H1 (cell line): Measurements from ENCODE around the gene PRR22. TPM values are rescaled to one million over a fixed set of nuclear protein-coding genes. Genes with fewer than 3 reads are reported as not detected.
"Not testable (repeated sequence)": the region's sequence is repeated elsewhere in the genome, so short reads cannot be mapped to it uniquely, and the experiment has no call there.

ENCODE experiments used
- CTCF ChIA-PET: fragments of 300-600 bp; sonication (Branson Sonifier 250); formaldehyde crosslinking; loops from one replicate; lab custom pipeline; 2021; ENCODE audit not compliant: partially characterized antibody; lab: Charles Lee
- POLR2A ChIA-PET: fragments of 300-600 bp; sonication (Branson Sonifier 250); formaldehyde crosslinking; loops from one replicate; lab custom pipeline; 2021; ENCODE audit warnings: inconsistent platforms; ENCODE audit not compliant: partially characterized antibody; lab: Charles Lee
- DNase-seq, 2 experiments: peaks; one replicate each; pipeline versions ENCODE4 v3.0.0 to v3.0.0-alpha.2; 2010 to 2022; ENCODE audit warnings: low spot score in 2 of 2, low read depth in 1 of 2, mixed read lengths in 1 of 2
- FAIRE-seq: peaks from 2 replicates; lab custom pipeline; 2011; peaks lifted over from hg19 to GRCh38; lab: Jason Lieb, UNC
- H2AFZ ChIP-seq: 2 replicates; pipeline ENCODE4 v1.8.1; 2012; ENCODE audit warnings: low read length, inconsistent platforms
- H2AK5ac ChIP-seq: 2 replicates; pipeline ENCODE4 v1.6.1; 2013; ENCODE audit warnings: low read depth, low read length
- H2BK120ac ChIP-seq: replicated peaks from 2 replicates; pipeline ENCODE3; 2013; ENCODE audit warnings: low read depth, low read length, inconsistent platforms
- H2BK12ac ChIP-seq: 2 replicates; pipeline ENCODE4 v1.6.1; 2013; ENCODE audit warnings: low read depth, low read length
- H2BK15ac ChIP-seq: 2 replicates; pipeline ENCODE4 v1.6.1; 2013; ENCODE audit warnings: low read length
- H2BK20ac ChIP-seq: 2 replicates; pipeline ENCODE4 v1.6.1; 2013; ENCODE audit warnings: low read length
- H2BK5ac ChIP-seq: 2 replicates; pipeline ENCODE4 v1.6.1; 2013; ENCODE audit warnings: low read depth, low read length
- H3K14ac ChIP-seq: 2 replicates; pipeline ENCODE4 v1.6.1; 2013; ENCODE audit warnings: inconsistent platforms; ENCODE audit not compliant: insufficient read length
- H3K18ac ChIP-seq: 2 replicates; pipeline ENCODE4 v1.6.1; 2013; ENCODE audit warnings: low read length; ENCODE audit errors: extremely low read depth
- H3K23ac ChIP-seq: 2 replicates; pipeline ENCODE4 v1.6.1; 2013; ENCODE audit warnings: inconsistent platforms; ENCODE audit not compliant: insufficient read length
- H3K23me2 ChIP-seq: 2 replicates; pipeline ENCODE4 v1.6.1; 2013; ENCODE audit warnings: low read depth, low read length
- H3K27ac ChIP-seq: 2 replicates; pipeline ENCODE4 v1.6.1; 2011; ENCODE audit warnings: low read depth, low read length, inconsistent platforms
- H3K27me3 ChIP-seq, 4 experiments: replicated peaks in 1 of 4; 1 replicate in 1 of 4; 2 replicates in 3 of 4; pipeline versions ENCODE4 v1.6.1 to v1.8.1; 2011 to 2013; ENCODE audit warnings: low read length in 3 of 4, mild to moderate bottlenecking in 3 of 4, inconsistent platforms in 2 of 4, mixed read lengths in 2 of 4, moderate library complexity in 1 of 4; ENCODE audit not compliant: control insufficient read depth in 3 of 4, insufficient read depth in 3 of 4; ENCODE audit errors: extremely low read depth in 1 of 4
- H3K36me3 ChIP-seq, 4 experiments: 2 replicates each; pipeline versions ENCODE4 v1.6.1 to v1.8.1; 2011 to 2013; ENCODE audit warnings: mild to moderate bottlenecking in 4 of 4, low read length in 3 of 4, moderate library complexity in 2 of 4, control low read depth in 1 of 4, inconsistent platforms in 1 of 4; ENCODE audit not compliant: insufficient read depth in 4 of 4, control insufficient read depth in 2 of 4
- H3K4ac ChIP-seq: replicated peaks from 2 replicates; pipeline ENCODE3; 2013; ENCODE audit warnings: low read length, low read depth, mixed read lengths, inconsistent platforms; ENCODE audit not compliant: insufficient read length
- H3K4me1 ChIP-seq, 4 experiments: replicated peaks in 1 of 4; 1 replicate in 1 of 4; 2 replicates in 3 of 4; pipeline versions ENCODE4 v1.6.1 to v1.8.1; 2011 to 2013; ENCODE audit warnings: low read length in 3 of 4, inconsistent platforms in 2 of 4, mixed read lengths in 1 of 4; ENCODE audit not compliant: insufficient read depth in 4 of 4, control insufficient read depth in 3 of 4
- H3K4me2 ChIP-seq, 2 experiments: 2 replicates each; pipeline versions ENCODE4 v1.6.1 to v1.8.1; 2011 to 2013; ENCODE audit warnings: low read depth in 2 of 2, low read length in 2 of 2, control low read depth in 1 of 2, inconsistent platforms in 1 of 2, mild to moderate bottlenecking in 1 of 2; ENCODE audit not compliant: insufficient read depth in 1 of 2
- H3K4me3 ChIP-seq, 4 experiments: fragments of 200-600, 300-600 bp in 1 of 4; sonication (generic), shearing (Covaris generic), sonication (Bioruptor Twin) in 1 of 4; 2 replicates each; pipeline versions ENCODE4 v1.5.1 to v1.8.1; 2011 to 2016; ENCODE audit warnings: low read length in 4 of 4, low read depth in 3 of 4, control low read depth in 2 of 4, inconsistent platforms in 2 of 4, mild to moderate bottlenecking in 2 of 4, mixed read lengths in 1 of 4, moderate library complexity in 1 of 4; ENCODE audit not compliant: insufficient read depth in 2 of 4; ENCODE audit errors: extremely low read depth in 1 of 4
- H3K56ac ChIP-seq: replicated peaks from 2 replicates; pipeline ENCODE3; 2013; ENCODE audit warnings: low read depth, mild to moderate bottlenecking, mixed read lengths, low read length, inconsistent platforms; ENCODE audit not compliant: insufficient read length
- H3K79me1 ChIP-seq: 2 replicates; pipeline ENCODE4 v1.6.1; 2013; ENCODE audit warnings: low read depth, low read length, control low read depth
- H3K79me2 ChIP-seq, 2 experiments: 2 replicates each; pipeline versions ENCODE4 v1.6.1 to v1.8.1; 2012 to 2013; ENCODE audit warnings: low read length in 2 of 2, mild to moderate bottlenecking in 2 of 2, inconsistent platforms in 1 of 2; ENCODE audit not compliant: insufficient read depth in 2 of 2, control insufficient read depth in 1 of 2
- H3K9ac ChIP-seq, 4 experiments: replicated peaks in 1 of 4; 1 replicate in 1 of 4; 2 replicates in 3 of 4; pipeline versions ENCODE4 v1.6.1 to v1.8.1; 2011 to 2013; ENCODE audit warnings: low read depth in 3 of 4, low read length in 3 of 4, control low read depth in 2 of 4, mild to moderate bottlenecking in 2 of 4, moderate library complexity in 2 of 4, inconsistent platforms in 1 of 4; ENCODE audit errors: extremely low read depth in 1 of 4
- H3K9me3 ChIP-seq, 2 experiments: 2 replicates each; pipeline versions ENCODE4 v1.6.1 to v1.8.1; 2012 to 2013; ENCODE audit warnings: mild to moderate bottlenecking in 2 of 2, moderate library complexity in 2 of 2, control low read depth in 1 of 2, inconsistent platforms in 1 of 2, low read depth in 1 of 2, low read length in 1 of 2, mixed read lengths in 1 of 2; ENCODE audit not compliant: insufficient read depth in 2 of 2
- H4K20me1 ChIP-seq, 2 experiments: replicated peaks in 1 of 2; 2 replicates each; pipeline versions ENCODE3 to v1.8.1; 2011 to 2013; ENCODE audit warnings: inconsistent platforms in 2 of 2, low read length in 2 of 2, mild to moderate bottlenecking in 1 of 2; ENCODE audit not compliant: insufficient read depth in 2 of 2, control insufficient read depth in 1 of 2
- H4K5ac ChIP-seq: 2 replicates; pipeline ENCODE4 v1.6.1; 2013; ENCODE audit warnings: low read length, low read depth, mixed read lengths, inconsistent platforms; ENCODE audit not compliant: insufficient read length
- H4K8ac ChIP-seq: 2 replicates; pipeline ENCODE4 v1.8.0; 2013; ENCODE audit warnings: mild to moderate bottlenecking, moderate library complexity, low read length, inconsistent platforms; ENCODE audit not compliant: insufficient read depth; ENCODE audit errors: extremely low read depth
- H4K91ac ChIP-seq: replicated peaks from 2 replicates; pipeline ENCODE3; 2013; ENCODE audit warnings: low read length, mixed read lengths, inconsistent platforms; ENCODE audit not compliant: insufficient read length
- WGBS, 2 experiments: shearing (Covaris generic) in 1 of 2; methylation state at CpG; one replicate each; pipeline versions ENCODE4 v1.1.6 to v1.1.7; 2013 to 2015; ENCODE audit warnings: low lambda C conversion rate in 2 of 2, mixed read lengths in 2 of 2, inconsistent platforms in 1 of 2, low coverage in 1 of 2, missing lambda C conversion rate in 1 of 2; ENCODE audit not compliant: insufficient replicate concordance in 2 of 2, insufficient coverage in 1 of 2, insufficient read length in 1 of 2; ENCODE audit errors: extremely low coverage in 1 of 2, missing lambda C conversion rate in 1 of 2; 5-methylcytosine and 5-hydroxymethylcytosine counted together
- polyA plus RNA-seq, 7 experiments: library from polyadenylated mRNA; depleted of rRNA in 3 of 7; stranded (reverse) in 5 of 7; unstranded in 2 of 7; fragments of >200 nt in 5 of 7; fragments of 200-250 nt in 2 of 7; gene quantifications; 1 replicate in 5 of 7; 2 replicates in 1 of 7; 4 replicates in 1 of 7; pipeline versions ENCODE4 v1.2.1 to v1.2.3, GENCODE V29; 2011 to 2013; ENCODE audit warnings: missing spikeins in 2 of 7, mixed read lengths in 2 of 7
- total RNA-seq: library from RNA; stranded (reverse); fragmentation: NEBNext Ultra II Directional; extraction: Animal tissue kit (Norgen Biotek cat#: 25700); gene quantifications from 2 replicates; pipeline ENCODE4 v1.2.1, GENCODE V29; 2021

Gene PRR22
- total and polyA plus RNA-seq, 2 of the 8 experiments (the other 6 are each of a cell fraction or from before 2014, with no cell fraction given): 1.9 to 2.1 TPM

GRCh38 chr19:5748920-5749319, 35.6 kb downstream of the PRR22 start:
- H3K14ac ChIP-seq, H2AK5ac ChIP-seq, H3K9ac ChIP-seq, H2BK12ac ChIP-seq, H3K56ac ChIP-seq, H2BK120ac ChIP-seq, H2AFZ ChIP-seq, H3K27me3 ChIP-seq, H3K4ac ChIP-seq, H2BK15ac ChIP-seq, H3K79me1 ChIP-seq, FAIRE-seq, H3K23me2 ChIP-seq, H3K36me3 ChIP-seq, H4K5ac ChIP-seq, H3K9me3 ChIP-seq, H2BK5ac ChIP-seq, H4K8ac ChIP-seq, H3K4me3 ChIP-seq, H3K18ac ChIP-seq, H3K79me2 ChIP-seq, H3K4me1 ChIP-seq, H4K20me1 ChIP-seq, H4K91ac ChIP-seq, DNase-seq, H2BK20ac ChIP-seq, H3K27ac ChIP-seq, H3K4me2 ChIP-seq, H3K23ac ChIP-seq: not testable (repeated sequence)
- WGBS, 2 experiments: 86% methylated on average over 6 of the region's 6 CpGs; no CpG with 5 or more reads in 1 of the 2 experiments
- POLR2A ChIA-PET: interaction anchor here (0.9 to 1.6 kb wide), 3 partner anchors 29 to 79 kb away, joined by 3 to 5 read pairs (median 3); partner anchors contain the start of genes CATSPERD and LONP1
- CTCF ChIA-PET: interaction anchor here (0.5 to 0.7 kb wide), 3 partner anchors 17 to 485 kb away, joined by 3 read pairs; no protein-coding TSS in a partner anchor

DNA sequence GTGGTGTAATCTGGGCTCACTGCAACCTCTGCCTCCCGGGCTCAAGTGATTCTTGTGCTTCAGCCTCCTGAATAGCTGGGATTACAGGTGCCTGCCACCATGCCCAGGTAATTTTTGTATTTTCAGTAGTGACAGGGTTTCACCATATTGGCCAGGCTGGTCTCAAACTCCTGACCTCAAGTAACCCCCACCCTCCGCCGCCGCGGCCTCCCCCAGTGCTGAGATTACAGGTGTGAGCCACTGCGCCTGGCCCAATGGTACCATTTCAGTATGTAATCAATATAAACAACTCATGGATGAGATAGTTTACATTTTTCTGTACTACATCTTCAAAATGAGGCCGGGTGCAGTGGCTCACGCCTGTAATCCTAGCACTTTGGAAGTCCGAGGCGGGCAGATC, 39.5 kb downstream of the PRR22 start:
- WGBS, 2 experiments: 90% methylated on average over 10 of the region's 10 CpGs; no CpG with 5 or more reads in 1 of the 2 experiments
- H2BK12ac ChIP-seq, H3K9me3 ChIP-seq, H3K79me2 ChIP-seq, FAIRE-seq, CTCF ChIA-PET, H2BK15ac ChIP-seq, H4K5ac ChIP-seq, H2BK5ac ChIP-seq, H4K91ac ChIP-seq, H4K8ac ChIP-seq, H3K14ac ChIP-seq, H3K36me3 ChIP-seq, H2BK120ac ChIP-seq, H3K4me3 ChIP-seq, H3K18ac ChIP-seq, H3K4ac ChIP-seq, H2AFZ ChIP-seq, H3K4me2 ChIP-seq, DNase-seq, H3K4me1 ChIP-seq, H3K79me1 ChIP-seq, H3K23me2 ChIP-seq, H3K56ac ChIP-seq, H2BK20ac ChIP-seq, H3K9ac ChIP-seq, H3K23ac ChIP-seq, H3K27me3 ChIP-seq, H4K20me1 ChIP-seq, H2AK5ac ChIP-seq, H3K27ac ChIP-seq: not testable (repeated sequence)
- POLR2A ChIA-PET: interaction anchor here (0.9 to 2.0 kb wide), 2 partner anchors 25 to 54 kb away, joined by 4 to 6 read pairs; partner anchors contain the start of genes CATSPERD and LONP1
